AG09309 (cell line): ENCODE measurements around the gene PRKCH.

Source experiments
- DNase-seq: peaks from one replicate; pipeline ENCODE4 v3.0.0-alpha.2; 2010; ENCODE audit warnings: low read depth
- H3K4me3 ChIP-seq: 2 replicates; pipeline ENCODE4 v1.5.1; 2011; ENCODE audit warnings: mild to moderate bottlenecking, low read depth, low read length, moderate library complexity; ENCODE audit not compliant: control insufficient read depth
- TF ChIP-seq, protein P1 (sequence below): IDR thresholded peaks from 2 replicates; pipeline ENCODE4 v1.5.1; 2011; ENCODE audit warnings: mild to moderate bottlenecking, low read depth, low read length, inconsistent platforms; ENCODE audit not compliant: insufficient read depth, control insufficient read depth; ENCODE audit errors: missing control alignments

PRKCH gene

DNA sequence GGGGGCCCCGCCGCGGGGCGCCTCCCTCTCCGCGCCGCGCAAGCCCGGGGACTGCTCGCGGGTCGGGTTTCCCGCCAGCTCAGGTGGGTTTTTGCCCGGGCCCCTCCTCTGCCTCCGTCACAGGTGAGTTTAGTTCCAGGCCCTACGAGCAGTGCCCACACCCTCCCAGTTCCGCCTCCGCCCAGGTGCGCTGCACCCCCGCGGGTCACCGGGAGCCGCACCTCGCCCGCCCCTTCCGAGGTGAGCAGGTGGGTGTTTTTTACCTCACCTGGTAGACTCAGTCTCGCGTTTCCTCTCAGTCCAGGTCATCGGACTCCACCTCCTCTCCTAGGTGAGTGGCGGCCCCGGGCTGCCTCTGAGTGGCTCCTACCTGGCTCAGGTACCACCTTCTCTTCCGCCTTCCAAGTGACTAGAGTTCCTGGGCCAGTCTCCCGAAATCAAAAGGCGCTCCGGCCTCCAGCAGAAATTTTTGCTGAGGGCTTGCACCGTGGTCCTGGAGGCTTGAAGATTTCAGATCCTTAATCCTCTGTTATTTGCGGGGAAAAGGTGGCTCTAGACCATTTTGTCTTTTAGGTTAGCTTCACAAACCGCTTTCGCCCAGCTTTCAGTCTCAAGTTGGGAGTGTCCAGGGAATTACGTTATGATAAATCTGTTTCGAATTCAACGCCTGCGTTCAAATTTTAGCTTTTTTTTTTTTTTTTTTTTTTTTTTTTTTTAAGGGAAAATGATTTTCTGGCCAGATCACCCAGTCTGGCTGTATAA lies 40.0 kb upstream of the PRKCH start, which contains the start of gene TMEM30B:
TSS of gene TMEM30B (minus strand) at position 153 of the 762 bp plus-strand sequence. CDS start 191 bp downstream, outside the sequence.
- TF ChIP-seq, protein P1, sequence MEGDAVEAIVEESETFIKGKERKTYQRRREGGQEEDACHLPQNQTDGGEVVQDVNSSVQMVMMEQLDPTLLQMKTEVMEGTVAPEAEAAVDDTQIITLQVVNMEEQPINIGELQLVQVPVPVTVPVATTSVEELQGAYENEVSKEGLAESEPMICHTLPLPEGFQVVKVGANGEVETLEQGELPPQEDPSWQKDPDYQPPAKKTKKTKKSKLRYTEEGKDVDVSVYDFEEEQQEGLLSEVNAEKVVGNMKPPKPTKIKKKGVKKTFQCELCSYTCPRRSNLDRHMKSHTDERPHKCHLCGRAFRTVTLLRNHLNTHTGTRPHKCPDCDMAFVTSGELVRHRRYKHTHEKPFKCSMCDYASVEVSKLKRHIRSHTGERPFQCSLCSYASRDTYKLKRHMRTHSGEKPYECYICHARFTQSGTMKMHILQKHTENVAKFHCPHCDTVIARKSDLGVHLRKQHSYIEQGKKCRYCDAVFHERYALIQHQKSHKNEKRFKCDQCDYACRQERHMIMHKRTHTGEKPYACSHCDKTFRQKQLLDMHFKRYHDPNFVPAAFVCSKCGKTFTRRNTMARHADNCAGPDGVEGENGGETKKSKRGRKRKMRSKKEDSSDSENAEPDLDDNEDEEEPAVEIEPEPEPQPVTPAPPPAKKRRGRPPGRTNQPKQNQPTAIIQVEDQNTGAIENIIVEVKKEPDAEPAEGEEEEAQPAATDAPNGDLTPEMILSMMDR = no peak
- no peak for DNase-seq

GRCh38 chr14:61281948-61282275 lies 39.5 kb upstream of the PRKCH start:
- no peak overlapping the region for H3K4me3 ChIP-seq
- no peak for DNase-seq
- TF ChIP-seq, protein P1 = no peak

More for the DNA sequence above, 40.0 kb upstream of the PRKCH start, which contains the start of gene TMEM30B:
- H3K4me3 ChIP-seq = peak within 1 kb of the TSS; percentile 47

GRCh38 chr14:61282746-61283145 lies 38.6 kb upstream of the PRKCH start:
- TF ChIP-seq, protein P1 = no peak
- no peak for DNase-seq
- H3K4me3 ChIP-seq = no peak overlapping the region

DNA sequence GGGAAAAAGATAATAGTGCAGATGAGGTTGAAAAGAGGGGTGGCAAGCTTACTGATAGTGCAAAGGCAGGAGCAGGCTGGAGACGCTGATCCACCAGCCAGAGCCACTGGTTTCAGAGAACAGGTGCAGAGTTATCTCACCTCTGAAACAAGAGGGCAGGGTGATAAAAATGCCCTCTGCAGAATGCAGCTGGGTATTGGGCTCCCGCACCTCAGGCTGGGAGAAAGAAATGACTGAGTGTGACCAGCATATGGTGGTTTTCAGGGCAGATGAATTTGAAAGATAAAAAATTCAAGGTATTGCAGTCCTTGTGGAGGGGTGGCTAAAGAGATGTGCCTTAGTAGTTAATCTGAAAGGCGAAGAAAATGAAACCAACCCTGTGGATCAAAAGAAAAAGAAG lies 37.4 kb upstream of the PRKCH start:
- TF ChIP-seq, protein P1 = no peak
- DNase-seq = no peak

DNA sequence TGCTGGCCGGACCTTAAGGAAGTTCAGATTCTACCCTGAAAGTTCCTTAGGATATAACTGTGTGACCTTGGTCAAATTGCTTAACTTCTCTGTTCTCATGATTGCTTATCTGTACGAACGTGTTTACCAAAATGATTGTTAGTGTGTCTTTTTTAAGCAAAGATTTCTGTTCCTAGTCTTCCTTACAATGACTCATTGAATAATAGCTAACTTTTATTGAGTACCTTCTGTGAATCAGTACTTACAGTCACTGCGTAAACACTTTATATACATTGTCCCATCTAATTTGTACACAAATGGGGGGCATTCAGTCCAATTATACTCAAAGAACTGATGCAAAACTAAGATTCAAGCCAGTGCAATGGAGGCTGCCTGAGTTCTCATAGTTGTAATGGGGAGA lies 36.0 kb upstream of the PRKCH start:
- H3K4me3 ChIP-seq = no peak overlapping the region
- DNase-seq = no peak
- TF ChIP-seq, protein P1 = no peak

More for the DNA sequence above, 37.4 kb upstream of the PRKCH start:
- H3K4me3 ChIP-seq = no peak overlapping the region

- TF ChIP-seq, protein P1 = no peak
- no peak overlapping the region for H3K4me3 ChIP-seq
- no peak for DNase-seq
These were observed 34.2 kb upstream of the PRKCH start for GRCh38 chr14:61287196-61287595.
